HG02588 (cell line): ENCODE results near the gene PWWP2B.
"Not testable (repeated sequence)": the region's sequence is repeated elsewhere in the genome, so short reads cannot be mapped to it uniquely, and the experiment has no call there.

Experiments used
- ATAC-seq: cut with Tn5 transposase; IDR thresholded peaks from one replicate; pipeline ENCODE4 v1.9.1; 2021; ENCODE audit warnings: mild to moderate bottlenecking, moderate library complexity; ENCODE audit not compliant: unreplicated experiment

PWWP2B gene

DNA sequence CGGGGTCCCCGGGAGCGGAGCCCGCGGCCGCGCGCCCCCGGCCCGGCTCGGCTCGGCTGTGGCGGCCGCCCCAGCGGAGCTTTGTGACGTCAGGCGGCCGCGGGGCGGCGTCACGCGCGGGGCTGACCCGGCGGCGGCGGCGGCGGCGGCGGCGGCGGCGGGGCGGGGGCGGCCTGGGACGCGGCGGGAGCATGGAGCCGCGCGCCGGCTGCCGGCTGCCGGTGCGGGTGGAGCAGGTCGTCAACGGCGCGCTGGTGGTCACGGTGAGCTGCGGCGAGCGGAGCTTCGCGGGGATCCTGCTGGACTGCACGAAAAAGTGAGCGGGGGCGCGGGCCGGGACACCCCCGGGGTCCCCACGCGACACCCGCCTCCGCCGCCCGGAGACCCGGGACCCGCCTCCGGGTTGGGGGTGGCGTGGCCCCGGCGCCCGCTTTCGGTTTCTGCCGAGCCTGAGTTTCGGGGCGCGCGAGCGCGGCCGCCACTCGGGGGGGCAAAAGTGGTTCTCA lies at the start of gene PWWP2B:
Gene PWWP2B, plus strand, starts transcription at position 165 of the 506 bp plus-strand sequence. Its CDS starts 27 bp downstream, at position 192.
- ATAC-seq = peak; percentile 37

DNA sequence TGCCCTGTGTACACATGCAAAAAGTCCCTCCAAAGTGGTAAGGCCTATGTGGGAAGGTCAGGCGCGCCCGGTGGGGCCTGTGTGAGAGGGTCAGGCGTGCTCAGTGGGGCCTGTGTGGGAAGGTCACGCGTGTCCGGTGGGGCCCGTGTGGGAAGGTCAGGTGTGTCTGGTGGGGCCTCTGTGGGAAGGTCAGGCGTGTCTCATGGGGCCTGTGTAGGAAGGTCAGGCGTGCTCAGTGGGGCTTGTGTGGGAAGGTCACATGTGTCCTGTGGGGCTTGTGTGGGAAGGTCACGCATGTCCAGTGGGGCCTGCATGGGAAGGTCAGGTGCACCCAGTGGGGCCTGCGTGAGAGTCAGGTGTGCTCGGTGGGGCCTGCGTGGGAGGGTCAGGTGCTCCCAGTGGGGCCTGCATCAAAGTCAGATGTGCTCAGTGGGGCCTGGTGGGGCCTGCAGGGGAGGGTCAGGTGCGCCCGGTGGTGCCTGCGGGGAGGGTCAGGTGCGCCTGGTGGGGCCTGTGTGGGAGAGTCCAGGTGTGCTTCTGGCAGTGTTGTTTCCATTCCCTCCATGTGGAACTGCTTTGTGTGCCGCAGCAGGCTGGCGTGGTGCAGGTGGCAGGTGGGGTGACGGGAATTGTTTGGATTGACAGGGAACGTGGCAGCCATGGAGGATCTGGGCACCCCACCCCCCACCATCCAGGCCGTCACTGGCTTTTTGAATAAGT lies 49.6 kb upstream of the PWWP2B start:
- no peak for ATAC-seq

DNA sequence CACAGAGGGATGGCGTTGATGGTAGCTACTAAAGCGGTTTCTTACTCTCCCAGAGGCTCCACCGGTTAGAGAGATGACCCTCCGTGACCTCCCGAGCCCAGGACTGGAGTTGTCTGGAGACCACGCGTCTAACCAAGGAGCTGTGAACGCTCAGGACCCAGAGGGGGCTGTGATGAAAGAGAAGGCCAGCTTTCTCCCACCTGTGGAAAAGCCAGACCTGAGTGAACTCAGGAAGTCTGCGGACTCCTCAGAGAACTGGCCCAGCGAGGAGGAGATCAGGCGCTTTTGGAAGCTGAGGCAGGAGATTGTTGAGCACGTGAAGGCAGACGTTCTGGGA lies 49.1 kb upstream of the PWWP2B start:
- ATAC-seq = no peak

DNA sequence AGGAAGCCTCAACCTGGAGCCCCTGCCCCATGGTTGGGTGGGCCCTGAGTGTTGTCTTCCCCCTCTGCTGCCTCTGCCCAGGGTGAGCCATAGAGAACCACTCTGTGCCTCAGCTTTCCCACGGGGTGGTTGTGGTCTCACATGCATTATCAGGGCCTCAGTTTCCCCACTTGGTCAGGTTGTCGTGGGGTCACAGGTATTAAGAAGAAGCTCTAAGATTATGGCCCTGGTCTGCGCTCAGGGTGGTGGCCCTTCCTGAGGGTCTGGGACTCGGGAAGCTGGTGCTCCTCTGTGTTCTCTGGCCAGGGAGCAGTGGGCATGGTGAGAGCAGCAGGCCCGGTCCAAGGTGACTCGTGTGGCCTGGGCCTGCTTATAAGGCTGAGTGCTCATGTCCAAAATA lies 47.2 kb upstream of the PWWP2B start:
- ATAC-seq = no peak

DNA sequence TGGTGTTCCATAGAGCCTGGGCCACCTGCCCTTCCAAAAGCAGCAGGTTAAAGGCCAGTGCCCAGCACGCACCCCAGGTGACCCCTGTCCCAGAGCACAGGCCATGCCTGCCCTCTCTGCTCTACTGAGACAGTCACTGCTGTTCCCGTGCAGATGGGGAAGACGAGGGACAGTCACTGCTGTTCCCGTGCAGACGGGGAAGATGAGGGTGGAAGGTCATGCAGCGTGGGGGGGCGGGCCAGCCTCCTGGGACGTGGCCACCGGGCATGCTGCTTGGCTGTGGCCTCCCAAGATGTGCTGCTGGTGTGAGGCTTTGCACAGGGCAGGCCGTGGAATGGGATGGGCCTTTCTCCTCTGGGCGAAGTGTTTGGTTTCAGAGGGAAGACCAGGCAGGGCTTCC lies 46.6 kb upstream of the PWWP2B start:
- no peak for ATAC-seq

DNA sequence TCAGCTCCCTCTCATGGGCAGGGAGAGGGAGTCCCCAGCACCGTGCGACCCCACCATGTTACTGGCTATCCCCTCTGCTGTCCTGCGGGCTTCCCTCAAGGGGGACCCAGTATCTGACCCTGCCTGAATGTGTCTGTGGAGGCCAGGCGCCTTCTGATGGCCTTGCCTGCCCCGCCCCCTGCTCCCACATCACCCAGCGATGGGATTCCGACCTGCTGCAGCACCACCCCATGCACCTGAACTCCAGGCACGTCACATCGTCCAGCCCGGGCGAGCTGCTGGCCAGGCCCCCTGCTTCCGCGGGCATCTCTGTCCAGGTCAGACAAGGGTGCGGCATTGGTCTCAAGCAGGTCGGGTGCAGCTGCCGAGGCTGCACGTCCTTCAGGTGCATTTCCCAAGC lies 46.1 kb upstream of the PWWP2B start:
- no peak for ATAC-seq

DNA sequence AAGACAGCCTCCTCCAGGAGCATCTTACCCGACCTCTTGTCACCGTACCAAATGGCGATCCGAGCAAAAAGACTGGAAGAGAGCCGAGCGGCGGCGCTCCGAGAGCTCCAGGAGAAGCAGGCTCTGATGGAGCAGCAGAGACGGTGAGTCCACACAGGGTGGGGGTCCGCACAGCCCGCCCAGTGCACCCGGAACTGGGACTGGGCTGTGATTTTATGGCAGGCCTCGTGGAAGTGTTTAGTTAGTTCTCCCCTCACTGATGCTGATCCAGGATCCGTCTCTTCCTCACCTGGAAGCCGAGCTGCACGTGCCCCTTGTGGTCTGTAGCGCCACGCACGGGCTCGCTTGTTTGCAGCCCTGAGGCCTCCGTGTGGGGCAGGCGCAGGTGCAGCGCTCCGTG lies 45.4 kb upstream of the PWWP2B start:
- ATAC-seq = no peak

DNA sequence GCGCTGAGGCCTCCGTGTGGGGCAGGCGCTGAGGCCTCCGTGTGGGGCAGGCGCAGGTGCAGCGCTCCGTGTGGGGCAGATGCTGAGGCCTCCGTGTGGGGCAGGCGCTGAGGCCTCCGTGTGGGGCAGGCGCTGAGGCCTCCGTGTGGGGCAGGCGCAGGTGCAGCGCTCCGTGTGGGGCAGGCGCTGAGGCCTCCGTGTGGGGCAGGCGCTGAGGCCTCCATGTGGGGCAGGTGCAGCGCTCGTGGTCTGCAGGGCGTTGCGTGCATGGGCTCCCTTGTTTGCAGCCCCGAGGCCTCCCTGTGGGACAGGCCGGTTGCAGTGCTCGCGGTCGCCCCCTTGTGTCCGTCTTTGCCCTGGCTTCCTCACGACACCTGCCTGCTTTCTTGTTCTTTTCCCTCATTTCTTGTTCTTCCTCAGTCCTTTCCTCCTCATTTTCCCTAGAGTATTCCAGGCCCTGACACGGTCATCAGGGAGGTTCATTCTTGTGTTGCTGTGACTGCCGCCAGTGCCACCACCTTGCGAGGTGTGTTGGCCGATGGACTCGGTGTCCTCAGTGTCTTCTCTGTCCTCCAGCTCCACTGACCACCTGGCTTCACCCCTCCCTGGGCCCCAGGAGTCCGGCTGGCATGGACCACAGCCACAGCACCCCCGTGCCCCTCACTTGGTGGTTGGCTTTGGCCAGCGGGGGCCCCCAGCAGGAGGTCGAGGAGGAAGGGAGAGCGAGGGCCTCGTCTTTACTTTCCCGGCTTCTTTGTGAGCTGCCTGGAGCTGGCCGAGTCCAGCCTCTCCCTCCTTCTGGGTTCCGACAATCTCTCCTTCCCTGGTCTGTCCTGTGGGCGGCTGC lies 44.3 kb upstream of the PWWP2B start:
- not testable (repeated sequence) for ATAC-seq

DNA sequence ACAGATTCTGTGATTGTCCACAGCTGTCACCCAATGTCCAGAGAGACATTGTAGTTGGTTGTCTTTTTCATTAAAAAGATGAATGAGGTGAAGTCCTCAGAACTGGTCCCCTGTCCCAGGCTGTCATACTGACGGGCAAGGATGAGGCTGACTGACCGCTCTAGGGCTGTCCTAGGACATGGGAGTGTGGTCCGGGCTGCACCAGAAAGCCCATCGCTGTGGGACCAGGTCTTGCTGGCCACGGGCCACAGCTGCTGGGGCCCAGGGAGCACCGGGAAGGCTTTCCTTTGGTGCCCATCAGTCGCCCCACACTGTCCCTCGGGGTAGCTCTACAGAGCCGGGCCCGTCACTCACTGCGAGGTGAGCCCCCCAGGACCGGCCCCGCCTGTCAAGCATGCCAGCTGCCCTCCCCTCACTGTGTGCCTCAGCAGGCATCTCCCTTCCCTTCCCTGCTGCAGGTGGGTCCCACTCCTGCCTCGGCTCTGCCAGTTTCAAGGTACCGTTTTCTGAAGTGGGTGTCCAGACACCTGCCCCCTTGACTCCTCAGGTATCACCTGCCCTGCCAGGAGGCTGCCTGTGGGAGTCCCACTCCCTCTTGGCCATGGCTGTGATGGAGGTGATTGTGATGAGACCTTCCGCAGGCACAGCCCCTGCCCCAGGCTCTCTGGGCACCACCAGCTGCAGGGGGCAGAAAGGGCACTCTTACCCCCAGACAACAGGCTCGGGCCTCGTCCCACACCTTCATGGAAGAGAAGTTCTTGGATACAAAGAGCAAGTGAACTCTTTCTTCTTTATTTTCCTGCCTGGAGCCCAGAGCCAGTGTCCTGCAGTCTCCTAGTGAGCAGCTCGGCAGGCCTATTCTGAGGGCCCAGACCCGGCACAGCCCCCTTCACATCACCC lies 43.3 kb upstream of the PWWP2B start:
- no peak for ATAC-seq

DNA sequence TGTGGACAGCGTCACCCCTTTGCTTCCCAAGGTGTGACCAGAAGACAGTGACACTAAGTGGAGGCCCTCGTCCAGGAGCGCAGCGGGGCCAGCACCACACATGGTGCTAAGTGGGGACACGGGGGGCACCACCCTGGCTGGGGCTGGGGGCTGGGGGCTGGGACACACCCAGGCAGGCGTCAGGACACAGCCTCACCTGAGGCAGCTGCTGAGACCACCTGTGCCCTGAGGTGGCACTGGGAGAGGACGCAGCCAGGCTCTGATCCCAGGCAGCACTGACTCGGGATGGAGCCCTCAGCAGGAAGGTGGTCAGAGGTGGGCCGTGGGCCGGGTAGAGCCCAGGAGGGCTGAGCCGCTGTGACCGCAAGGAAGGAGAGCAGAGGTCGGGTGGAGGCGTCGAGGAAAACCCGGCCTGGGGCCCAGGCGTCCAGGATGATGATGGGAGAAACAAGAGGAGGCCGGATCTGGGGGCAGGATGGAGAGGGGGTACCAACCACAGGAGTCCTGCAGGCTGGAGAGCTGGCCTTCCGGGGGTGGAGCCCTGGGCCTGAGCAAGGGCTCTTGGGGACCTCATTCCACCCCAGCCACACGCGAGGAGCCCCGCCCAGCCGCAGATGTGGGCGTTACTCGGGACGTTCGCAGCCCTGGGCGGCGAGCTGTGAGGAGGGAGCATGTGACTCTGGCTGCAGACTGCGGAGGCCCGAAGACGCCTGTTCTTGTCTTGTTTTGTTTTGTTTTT lies 42.5 kb upstream of the PWWP2B start:
- no peak for ATAC-seq

DNA sequence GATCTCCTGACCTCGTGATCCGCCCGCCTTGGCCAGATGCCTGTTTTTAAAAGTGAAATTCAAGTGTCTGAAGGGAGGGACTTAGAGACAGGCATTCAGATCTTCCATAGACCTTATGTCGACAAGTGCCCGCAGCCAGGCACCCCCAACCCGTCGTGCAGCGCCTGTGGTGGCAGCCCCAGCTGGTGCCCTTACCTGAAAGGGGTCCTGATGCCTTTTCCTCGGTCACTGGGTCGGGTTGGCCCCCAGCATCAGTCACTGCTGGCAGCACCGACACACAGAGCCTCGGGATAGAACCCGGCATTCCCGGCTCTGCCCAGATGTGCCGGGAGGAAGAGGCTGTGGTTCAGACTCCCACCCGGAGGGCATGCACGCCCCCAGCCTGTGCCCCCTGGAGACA lies 41.7 kb upstream of the PWWP2B start:
- ATAC-seq = no peak

DNA sequence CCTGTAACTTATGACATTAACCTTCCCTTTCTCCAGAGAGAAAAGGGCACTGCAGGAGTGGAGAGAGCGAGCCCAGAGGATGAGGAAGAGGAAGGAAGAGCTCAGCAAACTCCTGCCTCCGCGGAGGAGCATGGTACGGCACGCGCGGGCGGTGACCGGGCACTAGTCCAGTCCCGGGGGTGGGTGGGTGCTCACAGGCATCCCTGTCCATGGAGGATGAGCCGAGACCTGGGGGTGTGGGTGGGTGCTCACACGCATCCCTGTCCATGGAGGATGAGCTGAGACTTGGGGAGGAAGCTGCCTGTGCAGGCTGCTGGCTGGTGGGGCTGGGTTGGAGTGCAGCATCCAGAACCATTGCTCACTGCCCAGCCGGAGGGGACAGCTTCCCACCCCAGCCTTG lies 41.2 kb upstream of the PWWP2B start:
- ATAC-seq = no peak

DNA sequence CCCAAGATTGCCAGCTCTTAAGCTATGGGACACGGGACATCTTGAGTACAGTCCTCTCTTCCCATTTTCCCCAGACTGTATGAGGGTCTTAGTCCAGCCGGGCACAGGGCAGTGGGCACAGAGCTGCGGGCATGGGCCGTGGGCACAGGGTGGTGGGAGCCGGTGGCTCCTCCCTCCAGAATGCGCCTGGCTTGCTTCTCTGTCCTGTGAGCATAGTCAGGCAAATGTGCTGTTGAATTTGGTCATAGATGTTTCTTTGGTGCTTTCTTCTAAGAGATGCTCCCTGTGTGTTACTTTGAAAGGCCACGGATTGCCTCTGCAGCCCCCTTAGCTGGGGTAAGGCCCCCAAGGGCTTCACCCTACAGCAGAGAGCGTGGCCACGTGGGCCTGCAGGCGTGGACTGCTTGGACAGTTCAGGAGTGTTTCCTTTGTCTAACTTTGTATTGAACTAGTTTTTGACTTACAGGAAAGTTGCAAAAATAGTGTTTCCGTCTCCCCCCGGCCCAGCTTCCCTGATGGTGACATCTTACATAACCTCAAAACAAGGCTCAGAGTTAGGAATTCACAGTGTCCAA lies 40.3 kb upstream of the PWWP2B start:
- no peak for ATAC-seq

DNA sequence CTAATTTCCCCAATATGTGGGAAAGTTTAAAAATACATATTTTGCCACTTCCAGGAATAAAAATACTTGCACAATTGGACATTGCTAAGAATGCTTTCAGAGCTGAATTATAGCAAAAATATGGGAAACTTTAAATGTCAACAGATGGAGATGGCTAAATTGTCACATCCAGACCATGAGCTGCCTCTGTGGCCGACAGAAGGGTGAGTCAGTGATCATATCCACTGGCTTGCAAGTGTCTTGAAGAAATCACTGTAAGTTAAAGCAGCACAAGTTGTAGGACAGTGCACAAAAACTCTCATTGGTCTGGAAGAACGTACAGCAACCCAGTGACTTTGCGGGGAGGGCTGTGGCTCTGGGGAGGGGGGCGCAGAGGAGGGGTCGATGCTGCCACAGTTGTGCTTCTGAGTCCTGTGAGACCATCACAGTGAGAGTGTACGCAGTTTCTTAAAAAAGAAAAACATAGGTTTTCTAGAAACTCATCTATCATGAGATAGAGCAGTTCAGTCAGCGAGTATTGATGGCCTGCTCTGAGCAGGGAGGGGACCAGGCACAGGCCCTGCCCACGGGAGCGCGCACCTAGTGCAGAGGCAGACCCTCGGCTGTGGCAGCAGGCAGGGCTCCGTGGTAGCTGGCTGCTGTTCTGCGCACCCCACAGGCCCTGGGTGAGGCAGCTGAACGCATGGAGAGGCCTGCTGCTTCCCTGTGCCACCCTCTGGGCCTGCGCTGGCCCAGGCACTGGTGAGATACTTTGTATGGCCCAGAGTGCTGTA lies 39.5 kb upstream of the PWWP2B start:
- ATAC-seq = no peak

DNA sequence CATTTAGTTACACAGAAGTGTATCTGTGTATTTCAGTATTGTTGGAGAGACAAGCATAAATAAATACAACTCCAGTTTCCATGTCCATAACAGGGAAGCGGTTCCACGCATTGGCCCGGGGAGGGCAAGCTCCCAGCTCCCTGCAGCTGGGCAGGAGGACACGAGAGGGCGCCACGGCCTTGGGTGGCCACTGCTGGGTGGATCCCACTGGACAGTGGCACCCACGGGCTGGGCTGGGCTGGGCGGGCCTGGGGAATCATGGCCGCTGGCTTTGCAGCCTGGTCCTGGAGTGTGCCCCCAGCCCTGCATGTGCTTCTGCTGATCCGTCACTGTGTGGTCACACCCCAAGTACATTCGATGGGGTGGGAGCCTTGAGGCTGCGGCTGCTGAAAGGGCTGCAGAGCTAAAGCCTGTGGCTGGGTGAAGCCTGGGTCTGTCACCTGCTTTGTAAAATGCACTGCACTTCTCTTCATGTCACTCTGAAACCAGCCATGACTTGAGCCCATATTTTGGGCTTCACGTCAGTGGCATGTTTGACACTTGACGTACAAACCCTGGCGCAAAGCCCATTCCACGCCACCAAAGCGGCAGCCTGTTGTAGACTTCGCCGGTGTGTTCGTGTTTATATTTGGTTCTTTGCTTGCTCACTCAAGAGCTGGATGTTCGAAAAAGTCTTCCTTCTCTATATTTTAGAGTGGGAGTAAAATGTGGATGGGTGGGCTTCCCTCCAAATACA lies 37.5 kb upstream of the PWWP2B start:
- ATAC-seq = no peak

DNA sequence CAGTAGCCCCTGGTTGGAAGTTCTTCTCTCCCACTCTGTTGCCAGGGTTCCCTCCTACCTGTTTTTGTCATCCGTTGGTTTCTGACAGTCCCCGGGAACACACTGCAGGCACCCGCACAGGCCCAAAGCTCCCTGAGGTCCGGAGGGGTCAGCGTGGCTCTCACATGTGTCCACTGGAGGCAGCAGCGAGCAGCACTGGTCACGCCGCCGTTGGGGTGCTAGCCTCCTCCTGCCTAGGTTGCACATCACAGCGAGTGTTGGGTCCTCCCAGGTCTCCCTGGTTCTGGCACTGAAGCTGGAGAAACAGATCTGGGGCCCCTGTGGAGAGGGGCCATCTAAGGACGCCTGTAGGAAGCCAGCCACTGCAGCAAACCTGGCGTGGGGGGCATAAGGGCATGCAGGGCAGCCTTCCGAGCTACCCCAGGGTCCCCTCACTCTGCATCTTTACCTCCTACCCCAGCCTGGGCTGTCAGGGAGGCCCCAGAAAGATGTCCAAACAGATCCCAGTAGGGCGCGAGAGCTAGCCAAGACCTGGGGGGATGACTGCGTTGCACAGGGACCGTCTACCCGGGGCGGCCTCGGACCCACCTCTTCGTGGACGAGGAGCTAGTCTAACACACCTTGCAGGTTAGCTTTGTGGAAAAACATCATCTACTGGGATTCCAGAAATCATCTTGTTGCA lies 36.1 kb upstream of the PWWP2B start:
- ATAC-seq = no peak

DNA sequence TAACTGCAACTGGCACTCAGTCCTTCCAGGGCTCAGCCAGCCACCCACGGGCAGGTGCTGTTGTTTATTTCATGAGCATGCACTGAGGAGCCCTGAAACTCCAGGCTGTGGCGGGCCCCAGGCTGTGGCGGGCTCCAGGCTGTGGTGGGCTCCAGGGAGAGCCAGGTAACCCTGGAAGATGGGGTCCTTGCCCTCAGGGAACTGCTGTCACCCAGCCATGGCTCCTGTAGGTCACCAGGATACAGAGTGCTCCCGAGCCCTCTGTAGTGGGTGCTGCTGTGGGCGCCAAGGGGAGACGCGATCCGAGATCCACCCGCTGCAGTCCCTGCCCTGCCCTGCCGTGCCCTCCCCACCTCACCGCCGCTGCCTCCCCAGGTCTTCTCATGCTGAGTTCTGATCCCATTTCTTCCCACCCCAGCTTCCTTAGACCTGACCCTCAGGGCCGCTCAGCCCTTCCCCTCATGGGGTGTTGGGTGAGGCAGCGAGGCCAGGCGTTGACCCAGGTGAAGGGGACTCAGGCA lies 35.4 kb upstream of the PWWP2B start:
- no peak for ATAC-seq

DNA sequence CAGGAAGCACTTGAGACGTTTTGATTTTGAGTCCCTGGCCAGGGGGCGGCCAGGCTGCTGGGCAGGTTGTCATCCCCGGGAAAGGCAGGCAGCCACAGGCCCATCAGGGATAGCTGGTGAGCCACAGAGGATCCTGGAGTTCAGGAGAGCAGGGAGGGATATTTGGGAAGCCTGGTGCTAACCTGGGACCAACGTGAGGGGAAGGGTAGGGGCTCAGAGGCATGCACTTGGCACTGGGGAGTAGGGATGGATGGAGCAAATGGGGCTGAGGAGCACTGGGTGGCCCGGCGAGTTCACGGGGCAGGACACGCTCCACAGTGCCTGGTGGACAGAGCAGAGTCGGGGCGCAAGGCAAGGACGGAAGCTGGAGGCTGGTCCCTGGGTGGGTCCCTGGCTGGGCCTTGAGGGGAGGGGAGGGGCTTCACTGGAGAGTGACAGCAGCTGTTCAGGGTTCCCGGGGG lies 34.8 kb upstream of the PWWP2B start:
- ATAC-seq = no peak
